GM20000 (cell line): ENCODE data around the gene SMC4.

Experiments used
- DNase-seq: peaks from one replicate; pipeline ENCODE4 v3.0.0; 2012; ENCODE audit warnings: low spot score
- CTCF ChIP-seq: IDR thresholded peaks from 2 replicates; pipeline ENCODE4 v1.5.1; 2012; ENCODE audit warnings: mild to moderate bottlenecking, control low read depth; ENCODE audit errors: extremely low read depth, missing control alignments

Gene SMC4

GRCh38 chr3:160472344-160472743 lies 72.9 kb downstream of the SMC4 start:
- no peak for TF ChIP-seq CTCF
- no peak for DNase-seq

DNA sequence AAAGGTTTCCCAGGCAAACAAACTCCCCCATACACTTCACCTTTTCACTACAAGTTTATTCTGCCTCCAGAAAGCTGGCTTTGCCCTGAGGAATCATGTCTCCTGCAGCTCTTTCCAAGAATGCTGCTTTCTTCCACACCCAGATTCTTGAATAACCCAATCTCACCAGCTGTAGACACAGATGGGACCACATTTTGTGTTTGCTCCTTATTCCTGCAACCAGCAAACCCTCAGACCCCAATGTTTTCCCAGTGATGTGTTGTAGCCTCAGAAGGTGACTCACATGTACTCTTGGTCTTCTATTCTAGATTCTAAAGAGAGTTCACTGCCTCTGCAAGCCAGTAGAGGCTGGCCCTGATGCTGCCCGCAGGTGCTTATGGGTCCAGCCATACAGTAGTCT lies 73.8 kb downstream of the SMC4 start:
- DNase-seq: no peak
- no peak for TF ChIP-seq CTCF

DNA sequence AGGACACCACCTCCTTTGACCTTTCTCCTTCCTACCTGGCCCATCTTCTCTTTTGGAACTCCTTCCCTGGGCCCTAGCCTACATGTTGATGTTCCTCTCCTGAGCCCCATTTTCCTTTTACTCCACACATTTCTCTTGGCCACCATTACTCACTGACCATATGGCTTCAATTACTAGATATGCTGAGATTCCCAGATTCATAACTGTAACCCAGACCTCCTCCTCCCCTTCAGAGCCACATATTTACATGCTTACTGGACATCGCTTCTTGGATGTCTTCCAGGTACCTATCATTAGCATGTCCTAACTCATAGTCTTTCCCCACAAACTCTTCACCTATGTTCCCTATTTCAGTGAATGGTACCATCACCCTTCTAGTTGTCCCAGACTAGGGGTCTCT lies 74.5 kb downstream of the SMC4 start:
- no peak for TF ChIP-seq CTCF
- no peak for DNase-seq

DNA sequence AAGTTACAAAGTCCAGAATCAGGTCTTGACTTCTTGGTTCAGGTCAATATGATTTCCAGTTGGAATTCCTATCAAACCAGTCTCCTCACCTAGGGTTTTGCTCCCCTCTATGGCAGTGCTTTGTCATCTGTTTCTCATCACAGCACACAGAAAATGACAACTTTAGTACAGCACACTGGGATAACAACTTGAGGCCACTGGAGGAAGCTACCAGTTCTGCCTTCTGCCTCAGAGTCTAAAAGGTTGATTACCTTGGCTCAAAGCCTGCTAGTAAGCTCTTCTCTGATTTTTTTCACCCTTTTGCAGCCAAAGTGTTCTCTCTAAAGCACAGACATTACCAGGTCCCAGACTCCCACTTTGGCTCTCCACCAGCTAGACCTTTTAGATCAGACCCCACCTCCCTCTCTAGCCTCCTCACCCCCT lies 75.0 kb downstream of the SMC4 start:
- DNase-seq: no peak
- TF ChIP-seq CTCF: no peak

DNA sequence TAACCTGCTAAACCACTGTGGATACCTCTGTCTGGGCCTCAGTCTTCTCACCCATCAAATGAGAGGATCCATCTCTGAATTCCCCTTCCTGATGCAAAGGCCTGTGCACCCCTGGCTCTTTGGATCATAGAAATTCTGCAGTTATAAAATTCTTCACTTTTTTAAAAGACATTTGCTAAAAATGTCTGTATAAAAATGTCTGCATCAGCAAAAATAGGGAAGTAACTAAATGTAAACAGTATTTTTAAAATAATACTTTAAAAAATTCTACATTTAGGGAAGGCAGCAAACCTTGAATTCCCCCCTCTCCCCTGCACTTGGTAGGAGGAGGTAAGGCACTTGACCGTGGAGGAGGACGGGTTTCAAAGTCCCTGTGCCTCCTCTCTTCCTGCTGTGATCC lies 75.7 kb downstream of the SMC4 start:
- no peak for TF ChIP-seq CTCF

GRCh38 chr3:160475884-160476283 lies 76.4 kb downstream of the SMC4 start:
- DNase-seq: no peak
- TF ChIP-seq CTCF: no peak

More for the DNA sequence above, 75.7 kb downstream of the SMC4 start:
- no peak for DNase-seq

DNA sequence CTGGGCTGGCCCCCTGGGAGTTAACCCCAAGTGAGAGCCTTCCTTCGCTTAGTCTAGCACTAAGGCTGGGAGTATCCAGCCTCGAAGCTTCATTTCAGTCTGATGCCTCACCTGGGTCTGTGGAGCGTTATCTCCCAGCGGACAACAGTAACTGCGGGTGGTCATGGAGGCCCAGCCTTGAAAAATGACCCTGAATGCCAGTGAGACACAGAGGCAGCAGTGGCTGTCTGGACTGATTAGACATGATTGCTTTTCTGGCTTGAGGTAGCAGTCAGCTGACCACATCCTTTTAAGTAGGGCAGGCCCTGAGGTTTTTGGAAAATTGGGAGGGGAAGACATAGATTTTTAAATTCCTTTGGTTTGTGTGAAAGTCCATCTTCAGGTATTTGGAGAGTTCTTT lies 78.3 kb downstream of the SMC4 start:
- no peak for DNase-seq
- no peak for TF ChIP-seq CTCF

- no peak for DNase-seq
- TF ChIP-seq CTCF: no peak
These were observed 78.9 kb downstream of the SMC4 start for GRCh38 chr3:160478338-160478737.
